ENCODE measurements around the gene SMIM15.

Gene SMIM15

DNA sequence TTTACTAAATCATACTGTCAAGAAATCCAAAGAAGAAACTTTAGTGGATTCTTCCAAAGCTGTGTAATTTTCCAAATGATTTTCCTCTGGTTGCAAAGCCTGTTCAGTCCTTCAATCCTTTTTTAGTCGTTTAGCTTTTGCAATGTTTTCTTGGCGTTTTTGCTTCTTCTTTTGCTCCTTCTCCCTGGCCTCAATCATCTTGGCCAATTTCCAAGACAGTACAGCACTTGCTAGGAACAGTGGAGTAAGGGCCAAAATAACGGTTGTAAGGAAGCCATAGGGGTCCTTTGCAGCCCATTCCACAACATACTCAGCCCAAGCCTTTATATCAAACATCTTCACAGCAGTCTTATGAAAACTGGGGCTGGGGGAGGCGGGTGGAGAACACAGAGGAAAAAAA, 2.4 kb downstream of the SMIM15 start:
- Histone ChIP-seq H3K27ac (no peak overlapping the region), H3K27me3 (no peaks in the 10 kb centered on the region)
- intact Hi-C loops (cut with DNase I; ENCODE audit: low total_unique reads), result loop anchor here (5.0 to 10.0 kb wide), 3 partner anchors 122 to 215 kb away; partner anchors contain the start of genes ERCC8, NDUFAF2 and ZSWIM6

DNA sequence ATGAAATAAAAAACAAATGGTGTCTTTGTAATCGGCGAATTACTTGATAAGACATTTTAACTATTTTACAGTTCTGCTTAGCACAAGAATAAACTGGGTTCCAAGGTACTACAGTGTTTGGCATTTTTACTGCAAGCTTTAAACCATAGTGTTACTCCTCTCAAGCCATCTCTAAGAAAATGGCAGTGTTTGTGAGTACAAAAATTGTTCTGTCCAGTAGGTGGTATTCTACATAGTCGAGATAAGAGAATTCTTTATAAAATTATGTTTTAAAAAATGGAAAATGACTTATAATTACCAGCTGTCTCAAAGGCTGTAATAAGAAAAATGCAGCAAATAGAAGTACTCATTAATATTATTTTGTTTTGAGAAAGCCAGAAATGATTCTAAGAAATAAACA, 3.2 kb downstream of the SMIM15 start:
- TF ChIP-seq, protein P1, sequence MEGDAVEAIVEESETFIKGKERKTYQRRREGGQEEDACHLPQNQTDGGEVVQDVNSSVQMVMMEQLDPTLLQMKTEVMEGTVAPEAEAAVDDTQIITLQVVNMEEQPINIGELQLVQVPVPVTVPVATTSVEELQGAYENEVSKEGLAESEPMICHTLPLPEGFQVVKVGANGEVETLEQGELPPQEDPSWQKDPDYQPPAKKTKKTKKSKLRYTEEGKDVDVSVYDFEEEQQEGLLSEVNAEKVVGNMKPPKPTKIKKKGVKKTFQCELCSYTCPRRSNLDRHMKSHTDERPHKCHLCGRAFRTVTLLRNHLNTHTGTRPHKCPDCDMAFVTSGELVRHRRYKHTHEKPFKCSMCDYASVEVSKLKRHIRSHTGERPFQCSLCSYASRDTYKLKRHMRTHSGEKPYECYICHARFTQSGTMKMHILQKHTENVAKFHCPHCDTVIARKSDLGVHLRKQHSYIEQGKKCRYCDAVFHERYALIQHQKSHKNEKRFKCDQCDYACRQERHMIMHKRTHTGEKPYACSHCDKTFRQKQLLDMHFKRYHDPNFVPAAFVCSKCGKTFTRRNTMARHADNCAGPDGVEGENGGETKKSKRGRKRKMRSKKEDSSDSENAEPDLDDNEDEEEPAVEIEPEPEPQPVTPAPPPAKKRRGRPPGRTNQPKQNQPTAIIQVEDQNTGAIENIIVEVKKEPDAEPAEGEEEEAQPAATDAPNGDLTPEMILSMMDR (IDR thresholded peaks at IDR 0.05), result no peak
- intact Hi-C loops (cut with DNase I; ENCODE audit: low total_unique reads), result no loop called here
- H3K4me1 ChIP-seq, result peaks cover 0 to 35% (median 8%) of the 10 kb centered on the region in 4 donors
- no peak for DNase-seq
- no peaks in the 10 kb centered on the region for H3K27me3 ChIP-seq
- no peaks in the 10 kb centered on the region for H3K9me3 ChIP-seq
- no peak overlapping the region for H3K4me3 ChIP-seq
- no peak overlapping the region for H3K27ac ChIP-seq
- H3K36me3 ChIP-seq, result peaks cover 0 to 24% (median 17%) of the 10 kb centered on the region in 3 donors

More for the DNA sequence above, 2.4 kb downstream of the SMIM15 start:
- Histone ChIP-seq H3K4me3 (no peak overlapping the region), H3K36me3 (peaks cover 0 to 24% (median 17%) of the 10 kb centered on the region in 3 donors), H3K9me3 (no peaks in the 10 kb centered on the region), H3K4me1 (peaks cover 0 to 35% (median 8%) of the 10 kb centered on the region in 4 donors)
- TF ChIP-seq, protein P1 (IDR thresholded peaks at IDR 0.05), result no peak
- no peak for DNase-seq

DNA sequence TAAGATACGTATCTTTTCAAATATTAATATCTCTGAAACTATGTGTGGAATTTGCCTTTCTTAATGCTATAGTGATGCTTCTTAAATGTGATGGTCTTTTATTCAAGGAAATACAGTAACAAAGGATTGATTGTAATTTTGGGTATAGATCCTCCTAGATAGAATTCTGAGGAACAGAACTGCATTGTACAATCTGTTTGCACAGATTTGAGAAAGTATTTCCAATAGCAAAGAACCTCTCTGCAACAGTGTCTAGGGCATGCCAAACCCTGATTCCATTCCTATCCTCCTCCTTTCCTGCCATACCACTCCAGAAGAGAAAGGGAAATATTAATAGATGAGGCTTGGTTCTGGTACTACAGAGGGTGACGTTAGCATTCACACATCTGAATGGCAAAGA, 10.4 kb downstream of the SMIM15 start:
- Histone ChIP-seq H3K9me3 (no peaks in the 10 kb centered on the region), H3K27me3 (no peaks in the 10 kb centered on the region), H3K4me1 (no peaks in the 10 kb centered on the region), H3K36me3 (peaks cover 0 to 13% (median 0%) of the 10 kb centered on the region in 3 donors), H3K27ac (no peak overlapping the region), H3K4me3 (no peak overlapping the region)
- intact Hi-C loops (cut with DNase I; ENCODE audit: low total_unique reads), result no loop called here
- TF ChIP-seq, protein P1 (IDR thresholded peaks at IDR 0.05), result no peak
- no peak for DNase-seq

DNA sequence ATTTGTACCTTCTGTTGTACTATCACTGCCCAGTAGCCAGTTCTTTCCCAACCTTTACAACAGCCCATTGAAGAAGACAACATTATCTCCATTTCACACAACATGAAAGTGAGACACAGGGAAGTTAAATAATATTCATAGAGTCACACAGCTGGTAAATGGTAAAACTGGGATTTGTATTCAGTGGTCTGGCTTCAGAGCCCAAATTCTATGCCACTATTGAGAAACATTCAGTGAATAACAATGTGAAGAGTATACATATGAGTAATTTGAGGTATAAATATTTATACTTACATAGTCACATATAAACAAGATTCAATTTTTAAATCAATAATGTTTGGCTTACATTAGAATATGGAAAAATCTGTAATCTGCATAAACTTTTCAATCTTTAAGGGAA, 13.8 kb downstream of the SMIM15 start:
- DNase-seq, result no peak
- H3K4me3 ChIP-seq, result no peak overlapping the region
- intact Hi-C loops (cut with DNase I; ENCODE audit: low total_unique reads), result no loop called here
- H3K4me1 ChIP-seq, result no peaks in the 10 kb centered on the region
- no peak overlapping the region for H3K27ac ChIP-seq
- TF ChIP-seq, protein P1 (IDR thresholded peaks at IDR 0.05), result no peak
- H3K9me3 ChIP-seq, result no peaks in the 10 kb centered on the region
- H3K27me3 ChIP-seq, result no peaks in the 10 kb centered on the region
- no peaks in the 10 kb centered on the region for H3K36me3 ChIP-seq

DNA sequence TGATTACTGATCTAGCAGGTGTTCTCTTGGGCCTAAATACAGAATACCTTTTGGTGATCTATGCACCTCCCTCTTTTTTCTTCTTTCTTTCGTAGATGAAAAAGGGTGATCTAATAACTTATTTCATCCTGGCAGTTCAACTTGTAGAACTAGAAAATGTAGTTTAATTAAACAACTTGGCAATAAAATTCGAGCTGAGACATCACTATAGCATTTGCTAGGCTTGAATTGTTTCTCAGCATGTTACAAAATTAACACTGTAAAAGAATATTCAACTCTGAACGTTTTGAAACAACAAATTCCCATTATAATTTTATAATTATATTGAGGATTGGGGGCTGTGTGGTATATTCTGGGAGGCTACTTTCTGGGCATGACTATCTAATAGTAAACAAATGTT, 19.5 kb downstream of the SMIM15 start:
- H3K27me3 ChIP-seq, result no peaks in the 10 kb centered on the region
- TF ChIP-seq, protein P1 (IDR thresholded peaks at IDR 0.05), result no peak
- no peaks in the 10 kb centered on the region for H3K9me3 ChIP-seq
- no peak overlapping the region for H3K27ac ChIP-seq
- H3K4me3 ChIP-seq, result no peak overlapping the region
- no peaks in the 10 kb centered on the region for H3K4me1 ChIP-seq
- DNase-seq, result no peak
- intact Hi-C loops (cut with DNase I; ENCODE audit: low total_unique reads), result no loop called here
- H3K36me3 ChIP-seq, result no peaks in the 10 kb centered on the region

DNA sequence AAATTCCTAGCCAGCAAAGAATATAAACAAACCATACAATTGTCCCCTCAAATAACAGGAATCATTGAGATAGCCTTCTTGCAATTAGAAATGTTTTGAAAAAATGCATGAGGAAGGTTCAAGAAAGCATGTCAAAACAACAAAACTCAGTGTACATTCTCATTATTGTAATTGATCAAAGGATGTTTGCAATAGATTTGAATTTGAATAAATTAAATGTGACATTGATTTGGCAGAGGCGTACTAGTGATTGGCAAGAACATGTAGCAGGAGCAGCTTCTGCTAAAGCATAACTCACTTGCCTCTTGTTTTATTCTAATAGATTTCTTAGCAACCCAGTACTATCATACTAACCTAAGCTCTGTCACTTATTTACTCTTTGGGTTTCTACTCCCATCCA, 19.9 kb downstream of the SMIM15 start:
- TF ChIP-seq, protein P1 (IDR thresholded peaks at IDR 0.05), result no peak
- no peaks in the 10 kb centered on the region for H3K36me3 ChIP-seq
- H3K4me1 ChIP-seq, result no peaks in the 10 kb centered on the region
- no peak overlapping the region for H3K27ac ChIP-seq
- no peak overlapping the region for H3K4me3 ChIP-seq
- H3K9me3 ChIP-seq, result no peaks in the 10 kb centered on the region
- no peak for DNase-seq
- intact Hi-C loops (cut with DNase I; ENCODE audit: low total_unique reads), result no loop called here
- H3K27me3 ChIP-seq, result no peaks in the 10 kb centered on the region

Data from tibial artery (tissue), 4 donors.